GM23248 (cell line): Measurements from ENCODE around the gene KLHDC9.

Source experiments
- EZH2 ChIP-seq: fragments of 200-600 bp; sonication (generic); IDR thresholded peaks from 2 replicates; pipeline ENCODE4 v1.6.1; 2018; ENCODE audit warnings: antibody characterized with exemption, mild to moderate bottlenecking; ENCODE audit not compliant: insufficient read depth, poor library complexity, severe bottlenecking
- EZH2phosphoT487 ChIP-seq: fragments of 200-600 bp; sonication (generic); IDR thresholded peaks from 2 replicates; pipeline ENCODE4 v1.6.1; 2018; ENCODE audit warnings: antibody characterized with exemption, moderate library complexity, mild to moderate bottlenecking, low read depth; ENCODE audit not compliant: insufficient read depth

DNA sequence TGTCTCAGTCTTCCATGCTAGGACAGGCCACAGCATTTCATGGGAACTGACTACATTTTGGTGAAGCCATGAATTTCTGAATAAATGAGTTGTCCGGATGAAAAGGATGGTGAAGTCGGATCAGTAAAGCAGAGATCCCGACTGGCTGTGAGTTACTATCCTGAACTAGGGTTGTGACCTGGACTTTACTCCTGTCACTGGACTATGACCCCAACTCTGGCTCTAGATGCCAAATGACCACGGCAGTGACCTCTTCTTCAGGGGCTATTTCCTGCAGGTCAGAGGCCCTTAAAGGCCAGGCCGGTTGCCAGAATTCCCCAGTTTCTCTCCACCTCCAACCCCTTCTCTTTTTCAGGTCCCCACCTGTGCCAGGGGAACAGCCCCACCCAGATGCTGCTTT is 7.1 kb upstream of the KLHDC9 start:
- no peak for TF ChIP-seq EZH2
- no peak for TF ChIP-seq EZH2phosphoT487
